K562 (cell line): ENCODE results near the gene HHIPL2. TPM values are rescaled to one million over a fixed set of nuclear protein-coding genes. Genes with fewer than 3 reads are reported as not detected.

Experiments
- polyA plus RNA-seq, 8 experiments: library from polyadenylated mRNA; depleted of rRNA in 4 of 8; stranded (reverse) in 5 of 8; unstranded in 3 of 8; fragments of >200 nt; fragmentation: Nextera tagmentation in 2 of 8; fragmentation: Illumina TruSeq in 1 of 8; extraction: Ambion mirVana in 2 of 8; extraction: Trizol in 1 of 8; gene quantifications; 2 replicates each; pipeline versions ENCODE4 v1.2.1 to v1.2.3, GENCODE V29; 2011 to 2014; ENCODE audit warnings: inconsistent platforms in 1 of 8, missing spikeins in 1 of 8
- small RNA-seq: library from RNA; depleted of rRNA; stranded (forward); fragments of <200 nt; gene quantifications from one replicate; pipeline ENCODE3, GENCODE V24; 2014
- total RNA-seq, 7 experiments: library from RNA; depleted of rRNA in 6 of 7; stranded (reverse); fragments of >200 nt in 6 of 7; fragmentation: Illumina TruSeq in 2 of 7; extraction: Trizol in 2 of 7; gene quantifications; 2 replicates each; pipeline versions ENCODE4 v1.2.1 to v1.2.3, GENCODE V29; 2011 to 2021; ENCODE audit warnings: low replicate concordance in 1 of 7

Gene HHIPL2
- total and polyA plus RNA-seq, 9 of the 15 experiments (the other 6 are each of a cell fraction or from before 2014, with no cell fraction given) = 0.05 to 0.60 (median 0.20) TPM; not detected in 1

Small RNA genes lying within 50 kb of the gene (small RNA-seq; reads per million reads assigned to genes)
- not detected for gene RNU6-791P

Other genes starting within 250 kb of the HHIPL2 start
- gene TAF1A, start 41.8 kb upstream of the HHIPL2 start, total RNA-seq (2014; rRNA removed) = 16.9 and 23.3 TPM in 2 replicates
- gene TAF1A, start 41.8 kb upstream of the HHIPL2 start, total RNA-seq (2014; rRNA removed; fragmentation: Illumina TruSeq; extraction: Trizol) = 32.6 and 33.0 TPM in 2 replicates
- 27.3 and 30.8 TPM in 2 replicates for gene TAF1A, start 41.8 kb upstream of the HHIPL2 start, total RNA-seq (2015; rRNA removed; fragmentation: Illumina TruSeq; extraction: Trizol)
- gene TAF1A, start 41.8 kb upstream of the HHIPL2 start, total RNA-seq (2021) = 22.2 and 23.4 TPM in 2 replicates
- gene TAF1A, start 41.8 kb upstream of the HHIPL2 start, polyA plus RNA-seq (2011; rRNA removed) = 14.6 and 17.8 TPM in 2 replicates
- gene TAF1A, start 41.8 kb upstream of the HHIPL2 start, polyA plus RNA-seq (2014; fragmentation: Illumina TruSeq; extraction: Trizol) = 20.2 and 25.3 TPM in 2 replicates
- 10 to 100 TPM; 33.6 to 36.8 TPM for gene TAF1A, start 41.8 kb upstream of the HHIPL2 start, polyA plus RNA-seq (2014; fragmentation: Nextera tagmentation; extraction: Ambion mirVana)
- 19.3 and 20.0 TPM in 2 replicates for gene TAF1A, start 41.8 kb upstream of the HHIPL2 start, polyA plus RNA-seq (2014; rRNA removed)
- 38.6 and 57.8 TPM in 2 replicates for gene MIA3, start 70.0 kb upstream of the HHIPL2 start, total RNA-seq (2014; rRNA removed)
- gene MIA3, start 70.0 kb upstream of the HHIPL2 start, total RNA-seq (2014; rRNA removed; fragmentation: Illumina TruSeq; extraction: Trizol) = 64.3 and 68.1 TPM in 2 replicates
- gene MIA3, start 70.0 kb upstream of the HHIPL2 start, total RNA-seq (2015; rRNA removed; fragmentation: Illumina TruSeq; extraction: Trizol) = 72.8 and 79.8 TPM in 2 replicates
- 64.9 and 67.5 TPM in 2 replicates for gene MIA3, start 70.0 kb upstream of the HHIPL2 start, total RNA-seq (2021)
- gene MIA3, start 70.0 kb upstream of the HHIPL2 start, polyA plus RNA-seq (2011; rRNA removed) = 34.0 and 63.3 TPM in 2 replicates
- gene MIA3, start 70.0 kb upstream of the HHIPL2 start, polyA plus RNA-seq (2014; fragmentation: Illumina TruSeq; extraction: Trizol) = 61.7 and 89.4 TPM in 2 replicates
- 10 to 100 TPM; 21.6 to 40.8 TPM for gene MIA3, start 70.0 kb upstream of the HHIPL2 start, polyA plus RNA-seq (2014; fragmentation: Nextera tagmentation; extraction: Ambion mirVana)
- gene MIA3, start 70.0 kb upstream of the HHIPL2 start, polyA plus RNA-seq (2014; rRNA removed) = 33.1 and 34.4 TPM in 2 replicates
- 20.2 and 24.4 TPM in 2 replicates for gene AIDA, start 164.4 kb upstream of the HHIPL2 start, total RNA-seq (2014; rRNA removed)
- gene AIDA, start 164.4 kb upstream of the HHIPL2 start, total RNA-seq (2014; rRNA removed; fragmentation: Illumina TruSeq; extraction: Trizol) = 24.9 and 30.1 TPM in 2 replicates
- gene AIDA, start 164.4 kb upstream of the HHIPL2 start, total RNA-seq (2015; rRNA removed; fragmentation: Illumina TruSeq; extraction: Trizol) = 19.9 and 21.8 TPM in 2 replicates
- gene AIDA, start 164.4 kb upstream of the HHIPL2 start, total RNA-seq (2021) = 45.6 and 51.3 TPM in 2 replicates
- 68.8 and 77.9 TPM in 2 replicates for gene AIDA, start 164.4 kb upstream of the HHIPL2 start, polyA plus RNA-seq (2011; rRNA removed)
- 45.6 and 58.9 TPM in 2 replicates for gene AIDA, start 164.4 kb upstream of the HHIPL2 start, polyA plus RNA-seq (2014; fragmentation: Illumina TruSeq; extraction: Trizol)
- 10 to 100 TPM; 18.2 to 19.1 TPM for gene AIDA, start 164.4 kb upstream of the HHIPL2 start, polyA plus RNA-seq (2014; fragmentation: Nextera tagmentation; extraction: Ambion mirVana)
- gene AIDA, start 164.4 kb upstream of the HHIPL2 start, polyA plus RNA-seq (2014; rRNA removed) = 36.4 and 36.8 TPM in 2 replicates
- gene BROX, start 164.5 kb upstream of the HHIPL2 start, total RNA-seq (2014; rRNA removed) = 30.8 and 32.2 TPM in 2 replicates
- gene BROX, start 164.5 kb upstream of the HHIPL2 start, total RNA-seq (2014; rRNA removed; fragmentation: Illumina TruSeq; extraction: Trizol) = 68.0 and 75.7 TPM in 2 replicates
- 45.0 and 51.3 TPM in 2 replicates for gene BROX, start 164.5 kb upstream of the HHIPL2 start, total RNA-seq (2015; rRNA removed; fragmentation: Illumina TruSeq; extraction: Trizol)
- 43.8 and 45.1 TPM in 2 replicates for gene BROX, start 164.5 kb upstream of the HHIPL2 start, total RNA-seq (2021)
- 6.8 and 9.4 TPM in 2 replicates for gene BROX, start 164.5 kb upstream of the HHIPL2 start, polyA plus RNA-seq (2011; rRNA removed)
- gene BROX, start 164.5 kb upstream of the HHIPL2 start, polyA plus RNA-seq (2014; fragmentation: Illumina TruSeq; extraction: Trizol) = 21.3 and 23.7 TPM in 2 replicates
- 100 to 1,000 TPM in 1 of 2 experiments, 10 to 100 TPM in 1; 86.3 to 153 TPM for gene BROX, start 164.5 kb upstream of the HHIPL2 start, polyA plus RNA-seq (2014; fragmentation: Nextera tagmentation; extraction: Ambion mirVana)
- gene BROX, start 164.5 kb upstream of the HHIPL2 start, polyA plus RNA-seq (2014; rRNA removed) = 16.6 and 16.8 TPM in 2 replicates
- gene FAM177B, start 189.1 kb upstream of the HHIPL2 start, total RNA-seq (2014; rRNA removed) = not detected in 2 replicates
- not detected in 2 replicates for gene FAM177B, start 189.1 kb upstream of the HHIPL2 start, total RNA-seq (2014; rRNA removed; fragmentation: Illumina TruSeq; extraction: Trizol)
- not detected in 2 replicates for gene FAM177B, start 189.1 kb upstream of the HHIPL2 start, total RNA-seq (2015; rRNA removed; fragmentation: Illumina TruSeq; extraction: Trizol)
- not detected in 2 replicates for gene FAM177B, start 189.1 kb upstream of the HHIPL2 start, total RNA-seq (2021)
- gene FAM177B, start 189.1 kb upstream of the HHIPL2 start, polyA plus RNA-seq (2011; rRNA removed) = not detected in 2 replicates
- not detected in 2 replicates for gene FAM177B, start 189.1 kb upstream of the HHIPL2 start, polyA plus RNA-seq (2014; fragmentation: Illumina TruSeq; extraction: Trizol)
- not detected for gene FAM177B, start 189.1 kb upstream of the HHIPL2 start, polyA plus RNA-seq (2014; fragmentation: Nextera tagmentation; extraction: Ambion mirVana)
- gene FAM177B, start 189.1 kb upstream of the HHIPL2 start, polyA plus RNA-seq (2014; rRNA removed) = not detected in 2 replicates